PC-3 (cell line): ENCODE results near the gene TXK. TPM values are rescaled to one million over a fixed set of nuclear protein-coding genes. Genes with fewer than 3 reads are reported as not detected.

Experiments
- ATAC-seq: fragments of 200-7000 bp; cut with Tn5 transposase; 2 replicates; pipeline ENCODE4 v1.9.1; 2020; ENCODE audit warnings: mild to moderate bottlenecking, moderate library complexity
- BruUV-seq: library from RNA; stranded (reverse); fragments of 400-500 nt; replicated peaks from 2 replicates; lab custom pipeline; 2021; lab: Mats Ljungman, UMichigan
- CTCF ChIA-PET: fragments of 300-600 bp; sonication (Branson Sonifier 250); formaldehyde crosslinking; loops from one replicate; lab custom pipeline; 2022; ENCODE audit warnings: antibody characterized with exemption; lab: Charles Lee
- POLR2A ChIA-PET: fragments of 300-600 bp; sonication (Branson Sonifier 250); formaldehyde crosslinking; loops from one replicate; lab custom pipeline; 2022; ENCODE audit warnings: antibody characterized with exemption; ENCODE audit not compliant: unreplicated experiment; lab: Charles Lee
- DNase-seq: peaks from one replicate; pipeline ENCODE4 v3.0.0-alpha.2; 2015
- H2AFZ ChIP-seq: fragments of 300-600 bp; sonication (generic); 2 replicates; pipeline ENCODE4 v1.6.0; 2016; ENCODE audit warnings: antibody characterized with exemption, low read length
- H3F3A ChIP-seq: fragments of 300-600 bp; sonication (generic); one replicate; pipeline ENCODE4 v1.6.0; 2017; ENCODE audit warnings: antibody characterized with exemption, low read length, control low read depth, mild to moderate bottlenecking; ENCODE audit not compliant: unreplicated experiment
- H3K27ac ChIP-seq: fragments of 300-600 bp; sonication (generic); 2 replicates; pipeline ENCODE4 v1.5.1; 2016; ENCODE audit warnings: mild to moderate bottlenecking, low read length
- H3K27me3 ChIP-seq: fragments of 300-600 bp; sonication (generic); 2 replicates; pipeline ENCODE4 v1.6.1; 2016; ENCODE audit warnings: low read length, mixed read lengths
- H3K36me3 ChIP-seq: fragments of 300-600 bp; sonication (generic); 2 replicates; pipeline ENCODE4 v1.6.1; 2016; ENCODE audit warnings: low read depth, mixed run types, low read length, mixed read lengths
- H3K4me1 ChIP-seq: fragments of 300-600 bp; sonication (generic); 2 replicates; pipeline ENCODE4 v1.5.1; 2016; ENCODE audit warnings: low read length; ENCODE audit not compliant: insufficient read depth
- H3K4me2 ChIP-seq: fragments of 300-600 bp; sonication (generic); 2 replicates; pipeline ENCODE4 v1.6.0; 2016; ENCODE audit warnings: low read length
- H3K4me3 ChIP-seq: fragments of 300-600 bp; sonication (generic); 2 replicates; pipeline ENCODE4 v1.5.1; 2016; ENCODE audit warnings: mild to moderate bottlenecking, low read length, mixed read lengths
- H3K79me2 ChIP-seq: fragments of 300-600 bp; sonication (generic); 2 replicates; pipeline ENCODE4 v1.6.1; 2017; ENCODE audit warnings: low read length, mixed read lengths
- H3K9ac ChIP-seq: fragments of 300-600 bp; sonication (generic); 2 replicates; pipeline ENCODE4 v1.6.0; 2016; ENCODE audit warnings: mild to moderate bottlenecking, low read length
- H3K9me2 ChIP-seq: fragments of 300-600 bp; sonication (generic); replicated peaks from 2 replicates; pipeline ENCODE4 v1.6.1; 2016; ENCODE audit warnings: mixed run types, low read length, mixed read lengths
- H3K9me3 ChIP-seq: fragments of 300-600 bp; sonication (generic); 2 replicates; pipeline ENCODE4 v1.6.1; 2016; ENCODE audit warnings: low read length, mixed read lengths
- H4K20me1 ChIP-seq: fragments of 300-600 bp; sonication (generic); 2 replicates; pipeline ENCODE4 v1.6.1; 2016; ENCODE audit warnings: low read length, mixed read lengths
- EZH2 ChIP-seq: fragments of 300-600 bp; sonication (generic); IDR thresholded peaks from one replicate; pipeline ENCODE4 v1.6.1; 2017; ENCODE audit warnings: antibody characterized with exemption, mild to moderate bottlenecking, low read length; ENCODE audit not compliant: unreplicated experiment
- EZH2phosphoT487 ChIP-seq: fragments of 300-600 bp; sonication (generic); IDR thresholded peaks from 2 replicates; pipeline ENCODE4 v1.6.1; 2018; ENCODE audit warnings: mild to moderate bottlenecking, antibody characterized with exemption, low read length, borderline replicate concordance
- intact Hi-C: fragments of 100-400 bp; cut with micrococcal nuclease; formaldehyde crosslinking; loops from 2 replicates; pipeline ENCODE4 v1.9.0; 2023
- total RNA-seq: library from RNA; depleted of rRNA; stranded (reverse); fragments of >200 nt; gene quantifications from 2 replicates; pipeline ENCODE4 v1.2.3, GENCODE V29; 2014
- TF ChIP-seq, protein P1 (sequence below): fragments of 300-600 bp; sonication (generic); conservative IDR thresholded peaks from 2 replicates; pipeline ENCODE4 v1.5.1; 2017; ENCODE audit warnings: antibody characterized with exemption, low read depth, mild to moderate bottlenecking, low read length

TXK gene
- total RNA-seq, 1 experiment from 2014 or later = 2.6 TPM

DNA sequence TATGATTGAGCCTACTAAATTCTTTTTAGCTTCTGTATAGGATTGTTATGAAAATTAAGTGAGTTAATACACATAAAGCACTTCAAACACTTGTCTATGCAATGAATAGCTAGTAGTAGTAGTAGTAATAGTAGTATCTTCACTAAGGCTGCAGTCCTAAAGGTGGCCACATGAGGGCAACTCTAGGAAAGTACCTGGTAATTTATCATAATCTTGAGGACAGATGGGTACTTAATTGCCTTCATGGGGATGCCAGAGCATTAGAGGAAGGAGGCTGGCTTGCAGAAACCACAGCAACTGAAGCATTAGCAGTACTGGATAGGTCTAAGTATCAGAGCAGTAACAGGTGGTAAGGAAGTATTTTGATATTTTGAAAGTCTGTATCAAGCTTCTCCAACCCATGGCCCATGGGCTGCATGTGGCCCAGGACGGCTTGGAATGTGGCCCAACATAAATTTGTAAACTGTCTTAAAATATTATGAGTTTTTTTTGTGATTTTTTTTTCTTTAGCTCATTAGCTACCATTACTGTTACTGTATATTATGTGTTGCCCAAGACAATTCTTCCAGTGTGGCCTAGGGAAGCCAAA is 100.1 kb downstream of the TXK start:
- Histone ChIP-seq H3K4me2 (no peak overlapping the region), H4K20me1 (no peaks in the 10 kb centered on the region), H3K27ac (no peak overlapping the region), H2AFZ (no peak overlapping the region), H3K4me3 (no peak overlapping the region), H3K9me3 (no peaks in the 10 kb centered on the region), H3K27me3 (no peaks in the 10 kb centered on the region), H3F3A (no peaks in the 10 kb centered on the region), H3K4me1 (peaks cover 11% of the 10 kb centered on the region), H3K9me2 (no peaks in the 10 kb centered on the region), H3K9ac (no peak overlapping the region), H3K36me3 (peaks cover 13% of the 10 kb centered on the region), H3K79me2 (no peaks in the 10 kb centered on the region)
- no TSS peak for BruUV-seq
- POLR2A ChIA-PET = no interaction called here
- DNase-seq (peak; percentile 61), ATAC-seq (peak; percentile 33; the same call in 1 of the 2 replicates)
- TF ChIP-seq EZH2 = no peak
- TF ChIP-seq, protein P1, sequence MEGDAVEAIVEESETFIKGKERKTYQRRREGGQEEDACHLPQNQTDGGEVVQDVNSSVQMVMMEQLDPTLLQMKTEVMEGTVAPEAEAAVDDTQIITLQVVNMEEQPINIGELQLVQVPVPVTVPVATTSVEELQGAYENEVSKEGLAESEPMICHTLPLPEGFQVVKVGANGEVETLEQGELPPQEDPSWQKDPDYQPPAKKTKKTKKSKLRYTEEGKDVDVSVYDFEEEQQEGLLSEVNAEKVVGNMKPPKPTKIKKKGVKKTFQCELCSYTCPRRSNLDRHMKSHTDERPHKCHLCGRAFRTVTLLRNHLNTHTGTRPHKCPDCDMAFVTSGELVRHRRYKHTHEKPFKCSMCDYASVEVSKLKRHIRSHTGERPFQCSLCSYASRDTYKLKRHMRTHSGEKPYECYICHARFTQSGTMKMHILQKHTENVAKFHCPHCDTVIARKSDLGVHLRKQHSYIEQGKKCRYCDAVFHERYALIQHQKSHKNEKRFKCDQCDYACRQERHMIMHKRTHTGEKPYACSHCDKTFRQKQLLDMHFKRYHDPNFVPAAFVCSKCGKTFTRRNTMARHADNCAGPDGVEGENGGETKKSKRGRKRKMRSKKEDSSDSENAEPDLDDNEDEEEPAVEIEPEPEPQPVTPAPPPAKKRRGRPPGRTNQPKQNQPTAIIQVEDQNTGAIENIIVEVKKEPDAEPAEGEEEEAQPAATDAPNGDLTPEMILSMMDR = peak; percentile 74
- no peak for TF ChIP-seq EZH2phosphoT487
- intact Hi-C loops = loop anchor here (2.0 kb wide), 1 partner anchor 53 kb away; no protein-coding TSS in a partner anchor
- CTCF ChIA-PET = no interaction called here

- H3K27ac ChIP-seq = no peak overlapping the region
- H3K4me1 ChIP-seq = peaks cover 11% of the 10 kb centered on the region
- DNase-seq (no peak), ATAC-seq (no peak)
- H3K9me3 ChIP-seq = no peaks in the 10 kb centered on the region
- intact Hi-C loops = loop anchor here (2.0 kb wide), 1 partner anchor 53 kb away; no protein-coding TSS in a partner anchor
- H3F3A ChIP-seq = no peaks in the 10 kb centered on the region
- H3K27me3 ChIP-seq = no peaks in the 10 kb centered on the region
- TF ChIP-seq EZH2phosphoT487 = no peak
- no peak for TF ChIP-seq EZH2
- TF ChIP-seq, protein P1 = no peak
- no peak overlapping the region for H2AFZ ChIP-seq
- H3K36me3 ChIP-seq = peaks cover 13% of the 10 kb centered on the region
- no peaks in the 10 kb centered on the region for H3K9me2 ChIP-seq
- ChIA-PET CTCF (no interaction called here), POLR2A (no interaction called here)
- H3K4me2 ChIP-seq = no peak overlapping the region
- no peak overlapping the region for H3K9ac ChIP-seq
- H3K79me2 ChIP-seq = no peaks in the 10 kb centered on the region
- H3K4me3 ChIP-seq = no peak overlapping the region
- H4K20me1 ChIP-seq = no peaks in the 10 kb centered on the region
- no TSS peak for BruUV-seq
These were observed 100.6 kb downstream of the TXK start for GRCh38 chr4:48033412-48033811.

DNA sequence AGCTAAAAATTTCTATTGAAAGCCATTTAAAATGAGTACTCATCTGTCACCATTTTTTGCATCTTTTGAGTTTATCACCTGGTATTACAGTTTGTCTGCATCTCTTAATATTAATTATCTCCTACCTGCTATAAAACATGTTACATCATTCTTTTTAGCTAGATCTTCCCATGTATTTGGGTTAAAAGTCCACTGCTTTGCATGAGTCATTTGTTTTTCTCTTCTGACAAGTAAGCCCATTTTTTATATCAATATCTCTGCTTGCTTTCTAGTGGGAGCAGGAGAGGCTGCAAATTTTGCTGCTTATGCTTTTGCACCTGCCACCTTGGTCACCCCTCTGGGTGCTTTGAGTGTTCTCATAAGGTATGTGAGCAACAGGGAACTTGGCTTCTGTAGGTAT is 101.3 kb downstream of the TXK start:
- H3K4me2 ChIP-seq = 0 out of 2 replicates have a peak overlapping the region, but pooled peaks have one; percentile 5

More for the DNA sequence above, 101.3 kb downstream of the TXK start:
- peaks cover 11% of the 10 kb centered on the region for H3K4me1 ChIP-seq
- BruUV-seq = no TSS peak
- no peaks in the 10 kb centered on the region for H3K9me2 ChIP-seq
- H3K27ac ChIP-seq = no peak overlapping the region
- intact Hi-C loops = loop anchor here (2.0 kb wide), 1 partner anchor 54 kb away; no protein-coding TSS in a partner anchor
- no peak overlapping the region for H2AFZ ChIP-seq
- no peaks in the 10 kb centered on the region for H3K79me2 ChIP-seq
- H3K36me3 ChIP-seq = peaks cover 18% of the 10 kb centered on the region
- no peak for ATAC-seq
- H3K4me3 ChIP-seq = no peak overlapping the region
- no peaks in the 10 kb centered on the region for H3F3A ChIP-seq
- no peak for DNase-seq
- no peaks in the 10 kb centered on the region for H3K9me3 ChIP-seq
- H4K20me1 ChIP-seq = no peaks in the 10 kb centered on the region
- TF ChIP-seq, protein P1 = no peak
- TF ChIP-seq EZH2 (no peak), EZH2phosphoT487 (no peak)
- ChIA-PET CTCF (no interaction called here), POLR2A (interaction anchor here (0.5 kb wide), 2 partner anchors 9 to 157 kb away, joined by 3 to 4 read pairs; no protein-coding TSS in a partner anchor)
- no peak overlapping the region for H3K9ac ChIP-seq
- H3K27me3 ChIP-seq = no peaks in the 10 kb centered on the region
